Activated naive CD8-positive, alpha-beta T cell treated with anti-CD3 and anti-CD28 coated beads, Interleukin-2, amount 10 ng/mL, durations not matched to agents 7 days and 5 days (primary cell): ENCODE measurements around the gene ABHD15. TPM values are rescaled to one million over a fixed set of nuclear protein-coding genes. Genes with fewer than 3 reads are reported as not detected.
A peak's percentile ranks its signal among the peaks of the same experiment; 100 is the strongest.
"Not testable (repeated sequence)": the region's sequence is repeated elsewhere in the genome, so short reads cannot be mapped to it uniquely, and the experiment has no call there.

Experiments used
- ATAC-seq: fragments of 150-1000 bp; cut with Tn5 transposase; one replicate; pipeline ENCODE4 v1.10.0; 2021; ENCODE audit warnings: low read depth, moderate library complexity
- POLR2A ChIA-PET: fragments of 350-600 bp; sonication (Branson Sonifier 250); formaldehyde crosslinking; loops from one replicate; lab custom pipeline; 2021; ENCODE audit warnings: antibody characterized with exemption; lab: Charles Lee
- DNase-seq: peaks from one replicate; pipeline ENCODE4 v3.0.0; 2021
- H3K27ac Mint-ChIP-seq: one replicate; pipeline ENCODE4 v1.8.0; 2022; ENCODE audit warnings: mild to moderate bottlenecking, mixed read lengths
- H3K27me3 Mint-ChIP-seq: one replicate; pipeline ENCODE4 v1.8.0; 2022; ENCODE audit warnings: mild to moderate bottlenecking, moderate library complexity, mixed read lengths
- H3K36me3 Mint-ChIP-seq: one replicate; pipeline ENCODE4 v1.8.0; 2021; ENCODE audit warnings: mild to moderate bottlenecking, mixed read lengths
- H3K4me1 Mint-ChIP-seq: one replicate; pipeline ENCODE4 v1.8.0; 2021; ENCODE audit warnings: mixed read lengths
- H3K4me3 Mint-ChIP-seq: one replicate; pipeline ENCODE4 v1.8.0; 2022; ENCODE audit warnings: mild to moderate bottlenecking, moderate library complexity, mixed read lengths
- H3K9me3 Mint-ChIP-seq: one replicate; pipeline ENCODE4 v1.8.0; 2021; ENCODE audit warnings: mixed read lengths
- total RNA-seq, 2 experiments: library from RNA; stranded (reverse); gene quantifications; one replicate each; pipeline ENCODE4 v1.2.3, GENCODE V29; 2021

Gene ABHD15
- total RNA-seq, 2 experiments from 2014 or later, result 20.0 to 20.4 TPM

DNA sequence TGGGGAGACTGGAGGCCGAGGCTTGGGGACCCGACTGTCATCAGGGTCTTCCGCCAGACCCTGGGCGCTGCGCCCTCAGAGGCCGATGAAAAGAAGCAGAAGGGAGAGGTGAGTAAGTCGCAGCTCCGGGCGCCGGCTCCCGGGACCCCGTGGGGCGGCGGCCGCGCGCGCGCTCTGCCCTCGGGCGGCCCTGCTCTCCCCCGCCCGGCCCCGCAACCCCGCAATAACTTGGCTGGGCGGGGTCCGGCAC is 392 bp upstream of the ABHD15 start:
- Mint-ChIP-seq H3K4me1 (peaks cover 29% of the 10 kb centered on the region), H3K9me3 (no peaks in the 10 kb centered on the region), H3K36me3 (peaks cover 15% of the 10 kb centered on the region), H3K4me3 (peak overlapping the region; percentile 98), H3K27me3 (no peaks in the 10 kb centered on the region), H3K27ac (peak overlapping the region; percentile 88)
- peak; percentile 71 for DNase-seq
- POLR2A ChIA-PET, result interaction anchor here (0.9 to 5.9 kb wide), 11 partner anchors 9 to 428 kb away, joined by 3 to 55 read pairs (median 4); partner anchors contain the start of genes ANKRD13B and TAOK1
- peak; percentile 6 for ATAC-seq

DNA sequence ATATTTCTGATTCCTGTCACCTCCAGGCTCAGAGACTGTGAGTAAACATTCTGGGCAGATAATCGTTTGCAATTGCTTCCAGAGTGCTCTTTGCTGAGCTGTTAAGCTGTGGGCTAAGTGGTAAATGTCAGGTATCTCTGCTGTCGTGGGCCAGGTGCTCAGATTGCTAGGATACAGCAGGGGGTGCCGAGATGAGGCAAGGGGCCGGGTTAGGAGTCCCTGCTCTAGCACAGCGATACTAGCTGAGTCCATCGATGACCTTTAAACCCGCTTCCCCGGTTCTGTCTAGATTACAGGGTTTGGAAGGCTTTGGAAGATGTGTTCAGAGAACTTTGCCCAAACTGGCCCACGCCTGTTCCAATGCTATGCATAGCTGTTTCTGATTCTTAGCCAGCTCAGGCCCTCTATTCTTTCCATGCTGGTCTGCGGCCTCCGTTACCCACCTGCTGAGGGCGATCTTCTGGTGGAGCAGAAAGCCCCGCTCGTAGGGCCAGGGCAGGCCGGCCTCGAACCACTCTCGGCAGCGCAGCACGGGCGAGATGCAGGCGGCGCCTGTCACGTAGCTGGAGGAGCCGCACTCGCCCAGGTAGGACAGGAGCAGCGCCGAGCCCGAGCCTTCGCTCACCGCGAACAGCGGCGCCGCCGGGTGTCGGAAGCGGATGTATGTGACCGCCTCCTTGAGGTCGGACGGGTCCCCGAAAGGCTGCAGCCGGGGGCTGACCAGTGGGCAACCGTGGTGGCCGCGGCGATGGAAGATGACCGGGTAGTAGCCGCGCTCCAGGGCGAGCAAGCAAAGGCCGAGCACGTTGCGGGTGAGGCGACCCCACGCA is 979 bp downstream of the ABHD15 start:
- peak overlapping the region; percentile 94 for H3K4me3 Mint-ChIP-seq
- ATAC-seq (peak; percentile 23), DNase-seq (peak; percentile 82)
- POLR2A ChIA-PET, result interaction anchor here (0.5 to 5.9 kb wide), 7 partner anchors 9 to 846 kb away, joined by 3 to 55 read pairs (median 12); partner anchors contain the start of genes ANKRD13B and RPL23A
- H3K36me3 Mint-ChIP-seq, result peaks cover 21% of the 10 kb centered on the region
- H3K4me1 Mint-ChIP-seq, result peaks cover 33% of the 10 kb centered on the region
- H3K9me3 Mint-ChIP-seq, result no peaks in the 10 kb centered on the region
- no peaks in the 10 kb centered on the region for H3K27me3 Mint-ChIP-seq
- peak overlapping the region; percentile 95 for H3K27ac Mint-ChIP-seq

DNA sequence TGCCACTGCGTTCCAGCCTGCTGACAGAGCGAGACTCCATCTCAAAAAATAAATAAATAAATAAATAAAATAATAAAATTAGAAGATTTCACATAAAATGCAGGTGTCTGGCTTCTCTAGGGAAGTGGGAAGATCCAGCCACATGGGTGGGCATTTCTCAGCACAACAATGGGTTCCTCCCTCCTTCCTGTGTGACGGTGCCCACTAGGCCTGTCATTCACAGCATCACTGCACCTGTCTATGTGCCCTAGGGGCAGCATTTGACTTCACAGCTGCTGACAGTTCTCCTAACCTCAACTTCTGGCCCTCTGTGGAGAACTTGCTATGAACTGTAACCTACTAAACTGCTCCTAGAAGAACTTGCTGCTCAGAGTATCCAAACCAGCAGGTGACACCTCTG is 3.0 kb downstream of the ABHD15 start:
- DNase-seq (no peak), ATAC-seq (no peak)
- POLR2A ChIA-PET, result interaction anchor here (1.1 kb wide), 1 partner anchor 270 kb away, joined by 3 read pairs; the partner anchor contains the start of gene NUFIP2
- H3K27ac Mint-ChIP-seq, result peak overlapping the region; percentile 34
- no peaks in the 10 kb centered on the region for H3K27me3 Mint-ChIP-seq
- H3K4me3 Mint-ChIP-seq, result peak overlapping the region; percentile 28
- no peaks in the 10 kb centered on the region for H3K9me3 Mint-ChIP-seq
- H3K36me3 Mint-ChIP-seq, result peaks cover 21% of the 10 kb centered on the region
- H3K4me1 Mint-ChIP-seq, result peaks cover 24% of the 10 kb centered on the region

DNA sequence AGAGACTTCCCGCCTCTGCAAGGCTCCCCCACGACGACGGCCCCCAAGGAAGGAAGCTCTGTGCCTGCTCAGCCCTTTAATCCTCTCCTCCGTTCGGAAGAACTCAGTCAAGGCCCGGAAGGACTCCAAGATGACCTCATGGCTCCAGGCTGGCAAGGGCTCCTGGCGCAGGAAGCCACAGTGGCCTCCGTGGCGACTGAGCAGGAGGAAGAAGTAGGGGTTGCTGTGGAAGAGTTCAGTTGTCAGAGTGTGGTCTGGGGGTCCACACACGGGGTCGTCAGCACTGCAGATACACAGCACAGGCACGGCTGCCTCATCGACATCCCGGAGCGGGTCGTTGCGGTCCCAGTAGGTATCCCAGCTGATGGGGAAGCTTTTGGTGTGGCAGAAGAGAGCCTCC is 4.2 kb downstream of the ABHD15 start:
- DNase-seq (no peak), ATAC-seq (no peak)
- no peak overlapping the region for H3K27ac Mint-ChIP-seq
- H3K27me3 Mint-ChIP-seq, result no peaks in the 10 kb centered on the region
- peaks cover 21% of the 10 kb centered on the region for H3K36me3 Mint-ChIP-seq
- H3K4me3 Mint-ChIP-seq, result no peak overlapping the region
- no peaks in the 10 kb centered on the region for H3K9me3 Mint-ChIP-seq
- peaks cover 29% of the 10 kb centered on the region for H3K4me1 Mint-ChIP-seq
- POLR2A ChIA-PET, result no interaction called here

DNA sequence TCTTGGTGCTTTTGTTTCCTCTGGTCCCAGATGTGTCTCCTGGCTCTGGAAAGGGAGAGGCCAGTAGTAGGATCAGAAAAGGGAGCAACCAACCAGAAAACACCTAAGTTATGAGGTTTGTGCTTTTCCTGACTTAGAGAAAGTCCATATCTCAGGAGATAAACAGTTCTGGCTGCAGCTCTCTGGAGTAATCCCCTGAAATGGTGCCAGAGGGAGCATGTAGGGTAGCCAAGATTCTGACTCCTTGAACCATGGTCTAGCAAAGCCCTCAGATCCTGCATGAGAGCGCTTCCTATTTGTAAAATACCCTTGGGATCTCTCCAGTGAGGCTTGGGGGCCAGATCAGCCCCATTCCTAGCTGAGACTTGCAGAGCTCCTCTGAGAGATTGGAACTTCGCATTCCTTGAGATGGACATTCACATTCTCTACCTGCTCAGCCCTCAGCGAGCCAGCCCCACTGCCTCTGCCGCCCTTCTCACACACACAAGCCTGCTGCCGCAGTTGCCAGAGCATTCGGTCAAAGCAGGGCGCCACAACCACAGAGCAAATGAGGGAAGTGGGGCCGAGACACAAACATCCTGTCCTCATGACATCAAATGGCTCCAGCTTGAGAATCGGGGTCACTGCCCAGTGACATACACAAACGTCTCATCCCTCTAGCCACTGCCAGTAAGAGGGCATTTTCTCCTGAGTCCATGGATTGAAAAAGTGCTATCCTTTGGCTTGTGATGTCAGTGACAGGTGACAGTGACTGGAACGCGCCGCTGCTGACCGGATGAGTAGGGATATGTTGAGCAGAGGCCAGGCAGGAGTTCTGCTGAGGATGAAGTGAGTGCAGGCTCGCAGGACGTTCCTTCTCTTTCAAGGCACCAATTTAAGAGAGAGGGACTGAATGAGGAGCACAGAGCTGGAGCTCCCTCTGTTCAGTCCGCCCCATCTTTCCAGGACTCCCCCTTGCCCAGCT is 5.0 kb downstream of the ABHD15 start:
- no peaks in the 10 kb centered on the region for H3K9me3 Mint-ChIP-seq
- H3K4me3 Mint-ChIP-seq, result no peak overlapping the region
- H3K27ac Mint-ChIP-seq, result peak overlapping the region; percentile 28
- H3K27me3 Mint-ChIP-seq, result no peaks in the 10 kb centered on the region
- DNase-seq (no peak), ATAC-seq (no peak)
- H3K4me1 Mint-ChIP-seq, result peaks cover 37% of the 10 kb centered on the region
- peaks cover 21% of the 10 kb centered on the region for H3K36me3 Mint-ChIP-seq
- POLR2A ChIA-PET, result no interaction called here

DNA sequence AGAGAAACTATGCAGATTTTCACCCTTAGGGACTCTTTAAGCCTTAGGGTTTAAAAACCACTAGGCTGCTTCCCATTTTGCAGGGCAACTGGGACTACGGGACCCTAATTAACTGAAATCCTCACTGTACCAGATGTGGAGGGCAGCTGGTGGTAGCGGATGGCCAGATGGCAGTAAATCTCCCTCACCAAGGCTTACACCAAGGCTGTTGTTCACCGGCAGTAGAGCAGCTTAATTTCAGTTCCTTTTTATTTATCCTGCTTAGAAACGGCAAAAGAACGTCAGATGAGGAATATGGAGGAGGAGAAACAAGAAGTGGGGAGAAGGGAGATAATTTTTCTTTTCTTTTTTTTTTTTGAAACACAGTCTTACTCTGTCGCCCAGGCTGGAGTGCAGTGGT is 6.5 kb downstream of the ABHD15 start:
- H3K36me3 Mint-ChIP-seq, result peaks cover 21% of the 10 kb centered on the region

DNA sequence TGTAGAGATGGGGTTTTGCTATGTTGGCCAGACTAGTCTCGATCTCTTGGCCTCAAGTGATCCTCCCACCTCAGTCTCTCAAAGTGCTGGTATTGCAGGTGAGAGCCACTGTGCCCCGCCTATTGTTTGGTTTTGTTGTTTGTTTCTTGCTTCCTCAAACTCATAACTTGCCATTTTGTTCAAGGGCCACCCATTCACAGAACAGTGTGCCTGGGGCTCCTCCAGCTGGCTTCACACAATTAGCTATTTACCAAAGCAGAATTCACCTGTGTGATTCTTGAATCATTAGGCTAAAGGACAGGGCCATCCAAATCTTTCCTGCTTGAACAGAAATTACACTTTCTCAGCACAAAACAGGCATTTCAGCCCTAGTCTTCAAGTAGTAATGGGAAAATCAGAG is 7.2 kb downstream of the ABHD15 start:
- POLR2A ChIA-PET, result no interaction called here
- Mint-ChIP-seq H3K4me3 (no peak overlapping the region), H3K27me3 (no peaks in the 10 kb centered on the region)

More for the DNA sequence above, 6.5 kb downstream of the ABHD15 start:
- Mint-ChIP-seq H3K27me3 (no peaks in the 10 kb centered on the region), H3K27ac (no peak overlapping the region), H3K4me3 (no peak overlapping the region), H3K9me3 (no peaks in the 10 kb centered on the region), H3K4me1 (peaks cover 35% of the 10 kb centered on the region)
- no peak for ATAC-seq
- POLR2A ChIA-PET, result no interaction called here
- no peak for DNase-seq

DNA sequence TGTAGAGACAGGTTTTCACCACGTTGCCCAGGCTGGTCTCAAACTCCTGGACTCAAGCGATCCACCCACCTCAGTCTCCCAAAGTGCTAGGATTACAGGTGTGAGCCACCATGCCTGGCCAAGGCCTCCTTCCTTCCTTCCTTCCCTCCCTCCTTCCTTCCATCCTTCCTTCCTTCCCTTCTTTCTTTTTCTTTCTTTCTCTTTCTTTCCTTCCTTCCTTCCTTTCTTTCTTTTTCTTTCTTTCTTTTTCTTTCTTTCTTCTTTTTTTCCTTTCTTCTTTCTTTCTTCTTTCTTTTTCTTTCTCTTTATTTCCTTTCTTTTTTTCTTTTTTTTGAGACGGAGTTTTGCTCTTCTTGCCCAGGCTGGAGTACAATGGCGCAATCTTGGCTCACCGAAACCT is 8.7 kb downstream of the ABHD15 start:
- H3K27me3 Mint-ChIP-seq, DNase-seq, H3K9me3 Mint-ChIP-seq, H3K4me3 Mint-ChIP-seq, H3K27ac Mint-ChIP-seq, ATAC-seq: not testable (repeated sequence)
- H3K4me1 Mint-ChIP-seq, result peaks cover 25% of the 10 kb centered on the region
- peaks cover 18% of the 10 kb centered on the region for H3K36me3 Mint-ChIP-seq
- POLR2A ChIA-PET, result interaction anchor here (2.2 kb wide), 1 partner anchor 8 kb away, joined by 12 read pairs; the partner anchor contains the start of gene ABHD15

More for the DNA sequence above, 7.2 kb downstream of the ABHD15 start:
- DNase-seq, result no peak
- no peak for ATAC-seq
- H3K27ac Mint-ChIP-seq, result no peak overlapping the region
- H3K4me1 Mint-ChIP-seq, result peaks cover 32% of the 10 kb centered on the region
- H3K9me3 Mint-ChIP-seq, result no peaks in the 10 kb centered on the region
- peaks cover 21% of the 10 kb centered on the region for H3K36me3 Mint-ChIP-seq

DNA sequence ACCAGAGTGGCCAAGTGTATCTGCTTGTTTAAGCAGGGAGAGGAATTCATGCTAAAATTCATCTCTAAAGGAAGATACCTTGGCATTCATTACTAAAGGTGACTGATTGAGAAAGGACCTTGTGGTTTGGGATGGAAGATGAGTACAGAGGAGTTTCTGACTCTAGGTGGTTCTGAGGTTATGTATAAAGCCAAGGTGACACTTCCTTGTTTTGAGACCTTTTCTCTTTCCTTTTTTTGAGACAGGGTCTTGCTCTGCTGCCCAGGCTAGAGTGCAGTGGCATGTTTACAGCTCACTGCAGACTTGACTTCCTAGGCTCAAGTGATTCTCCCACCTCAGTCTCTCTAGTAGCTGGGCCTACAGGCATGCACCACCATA is 9.1 kb downstream of the ABHD15 start:
- H3K27ac Mint-ChIP-seq, result no peak overlapping the region
- peaks cover 25% of the 10 kb centered on the region for H3K4me1 Mint-ChIP-seq
- H3K27me3 Mint-ChIP-seq, result no peaks in the 10 kb centered on the region
- DNase-seq (no peak), ATAC-seq (no peak)
- POLR2A ChIA-PET, result interaction anchor here (2.2 kb wide), 1 partner anchor 8 kb away, joined by 12 read pairs; the partner anchor contains the start of gene ABHD15
- H3K9me3 Mint-ChIP-seq, result no peaks in the 10 kb centered on the region
- H3K36me3 Mint-ChIP-seq, result peaks cover 16% of the 10 kb centered on the region
- H3K4me3 Mint-ChIP-seq, result no peak overlapping the region

DNA sequence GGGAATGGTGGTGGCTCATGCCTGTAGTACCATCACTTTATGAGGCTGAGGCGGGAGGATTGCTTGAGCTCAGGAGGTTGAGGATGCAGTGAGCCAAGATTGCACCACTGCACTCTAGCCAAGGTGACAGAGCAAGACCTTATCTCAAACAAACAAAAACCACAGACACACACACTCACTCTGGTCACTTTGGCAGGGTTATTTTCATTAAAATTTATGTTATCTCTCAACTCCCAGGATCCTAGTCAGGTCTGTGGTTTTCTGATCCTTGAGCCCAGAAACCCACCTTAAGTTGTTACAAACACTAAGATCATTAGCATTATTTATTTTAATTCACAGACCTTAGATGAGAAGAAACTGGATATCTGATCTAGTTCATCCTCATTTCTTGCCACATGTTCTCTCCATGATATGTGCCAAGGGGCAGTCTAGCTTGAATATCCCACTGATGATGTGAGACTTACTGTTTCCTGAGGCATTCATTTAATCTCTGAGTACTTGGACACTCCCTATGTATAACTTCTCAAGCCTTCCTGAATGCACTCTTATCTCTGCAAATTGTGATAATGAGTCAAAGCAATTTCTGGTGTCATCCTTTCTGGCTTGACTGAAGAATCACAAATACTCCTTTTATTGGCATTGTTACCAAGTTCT is 9.6 kb downstream of the ABHD15 start:
- Mint-ChIP-seq H3K36me3 (peaks cover 14% of the 10 kb centered on the region), H3K4me1 (peaks cover 25% of the 10 kb centered on the region), H3K4me3 (no peak overlapping the region), H3K27ac (no peak overlapping the region), H3K27me3 (no peaks in the 10 kb centered on the region), H3K9me3 (no peaks in the 10 kb centered on the region)
- POLR2A ChIA-PET, result interaction anchor here (2.2 kb wide), 1 partner anchor 9 kb away, joined by 12 read pairs; the partner anchor contains the start of gene ABHD15
- DNase-seq, result no peak
- no peak for ATAC-seq

DNA sequence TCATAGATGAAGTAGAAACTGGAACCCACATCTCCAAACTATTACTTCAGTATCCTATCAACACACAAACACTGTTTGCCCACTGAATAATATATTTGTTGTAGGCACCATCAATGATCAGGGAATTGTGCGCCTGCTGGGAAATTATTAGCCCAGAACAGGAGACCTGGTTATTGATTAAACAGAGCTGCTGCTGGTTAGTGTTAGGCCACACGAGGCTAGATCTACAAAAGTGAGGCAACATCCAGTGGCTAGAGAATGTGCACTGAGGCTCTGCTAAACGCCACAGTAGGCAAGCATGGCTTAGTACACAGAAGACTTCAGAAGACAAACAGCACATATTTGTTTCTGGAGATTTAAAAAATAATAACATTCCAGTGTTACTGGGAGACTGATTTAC is 11.0 kb downstream of the ABHD15 start:
- H3K4me1 Mint-ChIP-seq, result peaks cover 20% of the 10 kb centered on the region
- H3K36me3 Mint-ChIP-seq, result peaks cover 7% of the 10 kb centered on the region
- H3K27ac Mint-ChIP-seq, result no peak overlapping the region

DNA sequence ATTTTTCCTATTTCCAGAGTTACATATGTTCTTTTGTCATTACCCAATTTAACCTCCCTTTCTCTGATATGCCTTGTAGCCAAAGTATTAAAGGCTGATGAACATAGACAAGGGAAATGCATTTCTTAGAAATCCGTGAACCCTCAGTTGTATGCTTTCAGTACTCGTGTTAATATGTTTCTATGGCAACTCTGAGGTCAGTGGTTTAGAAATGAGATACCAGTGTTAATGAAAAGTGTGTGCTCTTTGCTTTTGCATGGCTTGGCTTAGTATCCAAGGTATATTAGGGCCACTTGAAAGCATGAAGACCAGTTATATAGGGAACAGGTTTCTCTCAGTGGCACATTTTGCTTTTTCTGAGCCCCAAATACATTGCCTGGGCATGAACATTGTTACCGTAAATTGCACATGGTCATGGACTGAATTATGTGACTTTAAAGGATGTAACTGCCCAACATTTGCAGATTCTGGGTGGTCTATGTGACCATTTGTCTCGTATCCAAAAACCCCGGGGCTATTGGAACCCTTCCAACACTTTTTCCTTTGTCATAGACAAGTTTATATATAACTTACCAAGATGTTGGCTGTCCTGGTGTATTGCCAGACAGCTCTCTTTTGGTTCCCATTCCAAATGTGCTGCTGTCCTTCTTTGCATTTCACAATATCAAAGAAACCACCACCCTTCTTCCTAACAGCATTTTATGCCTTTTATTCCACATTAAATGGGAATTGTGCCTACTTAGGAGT is 17.5 kb downstream of the ABHD15 start:
- H3K4me3 Mint-ChIP-seq, result no peak overlapping the region
- no peaks in the 10 kb centered on the region for H3K27me3 Mint-ChIP-seq
- H3K27ac Mint-ChIP-seq, result no peak overlapping the region
- peaks cover 12% of the 10 kb centered on the region for H3K36me3 Mint-ChIP-seq
- DNase-seq, result no peak
- POLR2A ChIA-PET, result no interaction called here
- ATAC-seq, result peak; percentile 65
- H3K9me3 Mint-ChIP-seq, result no peaks in the 10 kb centered on the region
- peaks cover 20% of the 10 kb centered on the region for H3K4me1 Mint-ChIP-seq

More for the DNA sequence above, 11.0 kb downstream of the ABHD15 start:
- DNase-seq, result no peak
- H3K4me3 Mint-ChIP-seq, result no peak overlapping the region
- H3K27me3 Mint-ChIP-seq, result no peaks in the 10 kb centered on the region
- no peaks in the 10 kb centered on the region for H3K9me3 Mint-ChIP-seq
- ATAC-seq, result no peak
- POLR2A ChIA-PET, result no interaction called here
